ENCODE measurements around the gene CRIM1. TPM values are rescaled to one million over a fixed set of nuclear protein-coding genes. Genes with fewer than 3 reads are reported as not detected.

The CRIM1 gene
- total RNA-seq, 1 donor from 2014 or later = 41.2 TPM

DNA sequence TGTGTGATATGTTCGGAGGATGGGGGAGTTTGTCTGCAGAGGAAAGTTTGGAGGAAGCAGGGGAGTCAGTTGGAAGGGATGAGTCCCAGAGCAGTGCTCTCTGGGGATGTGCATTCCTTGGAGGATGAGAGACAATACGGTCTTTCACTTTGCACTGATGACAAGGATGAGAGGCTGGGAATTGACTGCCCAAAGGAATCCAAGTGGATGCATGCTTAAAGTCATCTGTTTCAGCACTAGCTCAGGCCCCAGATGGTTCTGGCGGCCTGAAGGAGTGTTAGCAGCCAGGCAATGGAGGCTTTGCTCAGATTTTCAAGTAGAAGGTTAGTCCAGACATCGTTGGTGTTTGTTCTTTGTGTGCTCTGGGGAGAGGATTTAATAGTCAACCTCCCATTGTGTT lies 100.2 kb downstream of the CRIM1 start:
- no peak for DNase-seq (ENCODE audit: low read depth)

DNA sequence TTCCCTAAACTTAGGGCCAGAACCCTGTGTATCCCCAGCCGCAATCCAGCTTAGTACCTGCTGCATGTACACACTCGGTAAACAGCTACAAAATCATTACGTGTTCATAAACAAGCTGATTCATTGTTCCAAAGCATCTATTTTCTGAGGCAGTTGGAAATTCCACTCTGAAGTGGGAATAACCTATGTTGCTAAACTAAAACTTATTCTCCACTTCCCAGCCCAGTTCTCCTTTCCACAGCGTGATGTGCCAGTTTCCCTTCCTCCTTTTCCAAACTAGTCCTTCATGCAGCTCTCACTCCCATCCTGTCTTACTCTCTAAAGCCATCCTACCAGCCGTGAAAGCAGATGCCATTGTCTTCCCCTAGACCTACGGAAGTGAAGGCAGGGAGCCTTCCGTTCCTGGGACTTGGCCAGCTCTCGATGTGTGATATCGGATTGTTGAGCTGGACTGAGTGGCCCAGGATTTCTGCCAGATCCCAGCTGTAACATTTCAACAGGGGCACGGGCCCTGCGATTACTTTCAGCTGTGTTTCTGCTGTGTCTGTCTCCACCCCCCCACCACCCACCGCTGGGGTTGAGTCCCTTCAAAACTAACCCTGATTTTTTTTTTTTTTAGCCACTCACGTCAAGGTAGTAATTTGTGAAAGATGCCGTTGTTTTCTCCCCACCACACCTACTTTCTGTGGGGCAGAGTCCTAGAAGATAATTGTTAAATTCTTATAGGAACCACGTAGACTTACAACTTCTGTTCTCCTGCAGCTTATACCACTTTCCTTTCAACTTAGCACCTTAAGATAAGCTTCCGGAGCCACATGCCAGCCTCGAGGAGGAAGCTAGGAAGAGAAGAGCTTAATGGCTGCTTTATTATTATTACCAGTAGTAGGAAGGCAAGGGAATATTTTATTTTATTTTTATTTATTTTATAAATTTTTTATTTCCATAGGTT lies 100.9 kb downstream of the CRIM1 start:
- peak; percentile 74 for DNase-seq (ENCODE audit: low read depth)

DNA sequence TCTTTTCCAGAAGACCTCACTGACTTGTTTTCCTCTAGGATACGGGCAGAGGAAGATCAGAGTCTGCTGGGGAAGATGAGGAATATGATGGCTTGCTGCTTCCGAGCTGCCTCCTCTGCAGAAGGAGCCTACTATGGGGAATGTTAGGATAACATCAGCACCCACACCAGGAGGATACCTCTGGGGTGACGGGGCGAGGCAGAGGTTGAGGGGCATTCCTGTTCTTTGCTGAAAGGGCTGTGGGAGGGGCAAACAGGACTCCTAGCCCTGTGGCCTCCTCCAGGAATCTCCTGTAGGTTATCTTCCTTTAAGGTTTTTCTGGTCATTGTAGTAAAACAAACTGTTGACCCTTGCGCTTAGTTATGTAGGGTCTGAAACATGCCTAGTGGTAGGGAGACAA lies 102.5 kb downstream of the CRIM1 start:
- DNase-seq (ENCODE audit: low read depth) = no peak

DNA sequence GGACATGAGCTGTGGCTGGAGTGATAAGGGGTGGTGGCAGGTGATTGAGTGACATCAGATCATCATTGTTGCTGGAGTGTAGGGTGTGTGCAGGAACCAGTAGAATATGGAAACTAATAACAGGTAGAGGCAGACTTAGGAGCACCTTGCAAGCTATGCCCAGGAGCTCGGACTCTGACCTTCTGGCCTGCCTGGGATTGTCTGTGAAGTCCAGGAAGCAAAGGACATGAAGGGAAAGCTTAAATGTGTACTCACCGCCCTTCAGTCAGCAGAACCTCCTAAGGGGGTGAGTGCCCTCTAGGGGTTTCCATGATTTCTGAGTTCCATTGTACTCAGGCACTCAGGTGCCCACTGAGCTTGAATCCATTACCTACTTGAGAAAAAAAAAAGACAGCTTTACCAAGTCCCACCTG lies 104.2 kb downstream of the CRIM1 start:
- DNase-seq (ENCODE audit: low read depth) = peak; percentile 60

DNA sequence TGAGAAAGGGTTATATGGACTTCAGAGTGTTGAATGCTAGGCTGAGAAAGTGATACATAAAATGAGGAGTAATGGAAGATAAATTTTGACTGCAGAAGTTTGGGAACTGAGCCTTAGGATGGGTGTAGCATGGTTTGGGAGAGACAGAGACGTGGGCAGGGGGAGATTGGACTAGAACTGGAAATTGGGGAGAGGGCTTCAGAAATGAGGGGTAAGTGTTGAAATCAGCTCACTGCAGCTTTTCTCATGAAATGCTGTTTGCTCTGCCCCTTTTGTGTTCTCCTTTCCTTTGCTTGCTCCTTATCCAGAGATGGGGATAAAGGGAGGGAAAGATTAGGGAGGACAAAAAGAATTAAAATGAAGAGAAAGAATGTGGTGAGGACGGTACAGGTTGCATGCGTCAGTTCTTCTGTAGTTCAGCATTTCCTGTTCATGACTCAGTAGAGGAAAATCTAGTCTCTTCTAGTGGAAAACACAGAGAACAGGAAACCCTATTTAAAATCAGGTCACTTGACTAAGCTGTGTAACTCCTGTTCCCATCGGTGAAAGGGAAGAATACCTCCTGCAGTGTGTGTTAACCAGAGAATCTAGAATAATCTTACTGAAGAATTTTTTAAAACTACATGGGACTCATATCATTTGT lies 105.6 kb downstream of the CRIM1 start:
- peak; percentile 31 for DNase-seq (ENCODE audit: low read depth)

DNA sequence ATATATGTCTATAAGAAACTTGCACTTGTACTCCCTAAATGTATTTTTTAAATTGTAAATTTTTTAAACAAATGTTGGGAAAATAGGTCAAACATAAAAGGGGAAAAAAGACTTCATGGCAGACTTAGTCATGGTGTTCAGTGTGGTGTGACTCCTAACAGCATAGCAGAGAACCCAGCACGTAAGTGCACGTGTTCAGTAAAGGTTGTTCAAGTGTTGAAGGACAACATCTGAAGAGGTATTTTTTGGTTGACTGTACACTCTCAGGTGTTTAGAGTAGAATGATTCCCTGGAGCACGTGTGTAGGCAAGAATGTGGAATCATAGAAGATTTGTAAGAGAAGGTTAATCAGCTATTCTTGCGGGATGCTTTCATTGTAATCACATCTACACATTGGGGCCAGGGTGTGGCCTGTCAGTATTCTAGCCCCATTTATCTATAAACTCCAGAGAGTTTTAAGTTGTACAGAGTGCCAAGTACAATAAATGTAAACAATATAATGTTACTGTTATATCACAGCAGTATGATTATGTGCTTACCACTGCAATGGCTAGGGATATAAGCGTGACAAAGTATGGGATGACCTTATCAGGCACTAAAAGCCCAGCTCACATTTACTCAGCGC lies 106.8 kb downstream of the CRIM1 start:
- DNase-seq (ENCODE audit: low read depth) = no peak

DNA sequence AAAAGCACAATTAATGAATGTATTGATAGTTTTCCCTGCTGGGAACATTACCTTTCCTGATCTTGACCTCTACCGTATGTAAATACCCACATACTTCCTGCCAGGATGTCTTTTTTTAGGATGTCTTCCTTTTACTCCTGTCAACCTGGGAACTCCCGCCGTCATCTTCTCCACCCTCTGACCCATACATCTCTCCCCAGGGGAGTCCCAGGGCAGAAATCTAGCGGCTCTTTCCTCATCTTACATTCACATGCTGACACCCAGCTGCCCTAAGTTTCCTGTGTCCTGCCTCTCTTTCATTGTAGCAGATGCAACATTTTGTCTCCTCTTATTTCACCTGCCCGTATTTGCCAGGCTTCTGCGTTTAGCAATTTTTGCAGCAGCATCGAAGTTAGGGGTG lies 107.8 kb downstream of the CRIM1 start:
- DNase-seq (ENCODE audit: low read depth) = no peak

DNA sequence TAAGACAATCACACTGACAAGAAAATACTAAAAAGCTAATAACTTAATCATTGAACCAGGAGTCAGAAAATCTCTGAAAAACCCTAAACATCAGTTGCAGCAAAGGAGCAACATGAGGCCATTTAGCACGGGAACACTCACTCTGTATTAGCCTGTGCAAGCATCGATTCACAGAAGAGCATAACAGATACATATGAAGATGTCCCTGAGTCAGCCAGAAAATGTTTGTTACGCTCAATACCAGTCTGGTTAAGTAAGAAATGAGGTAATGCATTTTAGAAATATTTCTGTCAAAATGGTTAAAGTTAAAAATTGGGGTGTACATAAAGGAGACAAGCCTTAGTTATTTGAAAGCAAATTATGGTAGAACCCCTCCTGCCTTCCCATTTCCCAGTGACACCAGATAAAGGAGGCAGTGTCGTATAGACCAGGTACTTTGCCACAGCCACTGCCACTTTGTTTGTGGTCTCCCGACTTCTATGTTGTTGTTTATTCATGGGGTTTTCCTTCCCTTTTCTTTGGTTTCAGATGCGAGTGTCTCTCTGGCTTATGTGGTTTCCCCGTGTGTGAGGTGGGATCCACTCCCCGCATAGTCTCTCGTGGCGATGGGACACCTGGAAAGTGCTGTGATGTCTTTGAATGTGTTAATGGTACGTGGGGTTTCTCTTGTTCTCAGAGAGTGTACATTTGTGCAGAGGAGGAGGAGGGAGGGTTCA lies 108.6 kb downstream of the CRIM1 start:
- no peak for DNase-seq (ENCODE audit: low read depth)

DNA sequence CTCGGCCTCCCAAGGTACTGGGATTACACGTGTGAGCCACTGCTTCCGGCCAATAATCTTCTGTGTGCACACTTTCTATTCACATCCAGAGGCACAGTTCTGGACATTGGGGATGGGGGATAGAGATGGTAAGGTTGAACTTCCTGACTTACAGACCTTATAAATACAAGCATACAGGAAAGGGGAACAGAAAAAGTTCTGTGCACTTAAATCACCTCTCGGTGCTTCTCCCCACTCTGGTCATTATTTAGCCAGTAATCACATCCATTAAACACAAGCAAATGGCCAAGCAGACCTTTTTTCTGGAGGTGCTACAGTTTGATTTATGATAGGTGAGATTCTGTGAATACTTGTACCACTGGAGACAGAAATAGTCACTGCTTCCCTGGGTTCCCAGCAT lies 110.6 kb downstream of the CRIM1 start:
- DNase-seq (ENCODE audit: low read depth) = no peak

DNA sequence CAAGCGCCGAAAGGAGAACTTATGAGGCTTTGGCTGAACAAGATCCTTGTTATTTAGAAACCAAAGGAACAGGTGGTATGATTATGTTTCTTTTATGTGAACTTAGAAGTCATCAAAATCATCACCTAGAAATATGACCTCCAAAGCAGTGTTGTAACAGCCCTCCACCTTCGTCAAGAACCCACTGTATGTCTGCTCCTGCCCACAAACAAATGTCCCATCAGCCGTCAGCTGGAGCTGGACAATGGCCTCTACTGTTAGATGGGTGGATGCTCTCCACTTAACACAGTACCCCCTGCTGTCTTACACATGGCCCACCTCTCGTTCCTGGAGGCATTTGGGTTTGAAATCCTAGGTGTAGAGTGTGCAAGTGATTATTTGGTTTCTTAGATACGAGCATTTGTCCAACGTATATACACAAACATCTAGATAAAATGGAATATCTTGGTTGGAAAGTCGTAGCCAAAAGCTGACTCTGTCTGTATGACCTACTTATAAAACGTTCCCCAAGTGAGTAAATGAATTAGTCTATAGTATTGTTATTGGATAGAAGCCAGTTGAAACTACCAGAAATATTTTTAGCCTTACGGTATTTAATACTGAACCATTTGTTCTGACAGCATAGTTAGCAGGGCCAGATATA lies 113.0 kb downstream of the CRIM1 start:
- DNase-seq (ENCODE audit: low read depth) = peak; percentile 50

DNA sequence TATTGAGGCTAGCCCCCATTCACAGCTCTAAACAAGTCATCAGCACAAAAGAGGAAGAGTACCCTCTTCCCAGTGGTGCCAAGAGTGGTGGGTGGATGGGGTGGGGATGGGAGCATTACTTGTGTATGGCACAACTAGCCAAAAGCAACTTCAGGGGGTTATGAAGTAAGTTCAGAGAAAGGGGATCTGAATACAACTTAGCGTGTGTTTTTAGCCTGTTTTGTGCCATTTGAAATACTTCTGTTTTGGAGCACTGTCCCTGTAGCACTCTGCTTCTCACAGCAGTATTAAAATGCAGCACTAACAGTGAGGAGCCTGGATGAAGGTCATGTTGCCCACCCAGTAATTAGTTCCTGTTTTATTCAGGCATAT lies 113.5 kb downstream of the CRIM1 start:
- no peak for DNase-seq (ENCODE audit: low read depth)

DNA sequence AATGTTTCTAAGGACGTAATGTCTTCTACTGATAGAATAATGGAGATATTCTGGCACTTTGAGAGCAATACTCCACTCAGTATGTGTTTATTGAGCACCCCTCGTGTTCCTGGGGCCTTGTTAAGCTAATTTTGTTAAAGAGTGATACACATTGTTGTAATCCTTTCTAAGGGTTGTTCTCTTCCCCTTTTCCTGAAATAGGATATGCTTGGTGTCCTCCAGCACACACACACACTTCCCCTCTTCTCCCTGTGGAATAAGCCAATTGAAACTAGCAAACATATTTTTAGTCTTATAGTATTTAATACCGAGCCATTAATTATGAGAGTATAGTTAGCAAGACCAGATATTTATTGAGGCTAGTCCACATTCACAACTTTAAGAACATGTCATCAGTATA lies 114.1 kb downstream of the CRIM1 start:
- no peak for DNase-seq (ENCODE audit: low read depth)

DNA sequence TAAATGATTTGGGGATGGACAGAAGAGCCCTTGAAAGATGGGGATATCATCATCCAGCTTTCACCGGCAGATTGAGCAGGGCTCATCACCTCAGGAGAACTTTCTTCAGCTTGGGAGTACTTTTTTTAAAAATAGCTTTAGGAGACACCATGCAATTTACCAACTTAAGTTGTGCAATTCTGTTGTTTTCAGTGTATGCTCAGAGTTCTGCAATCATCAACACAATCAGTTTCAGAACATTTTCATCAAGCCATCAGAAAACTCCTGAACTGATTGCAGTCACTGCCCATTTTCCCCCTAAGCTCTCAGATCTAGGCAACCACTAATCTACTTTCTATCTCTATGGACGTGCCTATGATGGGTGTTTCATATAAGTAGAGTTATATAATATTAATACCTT lies 117.7 kb downstream of the CRIM1 start:
- no peak for DNase-seq (ENCODE audit: low read depth)

DNA sequence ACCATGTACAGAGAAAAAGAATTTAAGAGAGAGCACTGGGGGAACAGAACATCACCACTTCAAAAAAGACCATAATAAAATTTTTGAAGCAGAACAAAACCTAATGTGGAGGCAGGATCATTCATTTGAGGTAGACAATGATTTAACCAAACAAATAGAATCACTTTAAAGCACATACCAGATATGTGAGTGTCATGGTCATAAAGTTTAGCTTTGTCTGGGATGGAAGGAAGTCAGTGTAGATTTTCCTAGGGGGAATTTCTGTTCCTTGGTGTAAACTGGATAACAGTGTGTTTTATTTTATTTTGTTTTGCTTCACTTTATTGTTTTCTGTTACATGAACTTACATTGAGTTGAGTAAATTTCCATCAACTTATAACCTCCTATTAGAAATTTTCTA lies 120.8 kb downstream of the CRIM1 start:
- DNase-seq (ENCODE audit: low read depth) = no peak

DNA sequence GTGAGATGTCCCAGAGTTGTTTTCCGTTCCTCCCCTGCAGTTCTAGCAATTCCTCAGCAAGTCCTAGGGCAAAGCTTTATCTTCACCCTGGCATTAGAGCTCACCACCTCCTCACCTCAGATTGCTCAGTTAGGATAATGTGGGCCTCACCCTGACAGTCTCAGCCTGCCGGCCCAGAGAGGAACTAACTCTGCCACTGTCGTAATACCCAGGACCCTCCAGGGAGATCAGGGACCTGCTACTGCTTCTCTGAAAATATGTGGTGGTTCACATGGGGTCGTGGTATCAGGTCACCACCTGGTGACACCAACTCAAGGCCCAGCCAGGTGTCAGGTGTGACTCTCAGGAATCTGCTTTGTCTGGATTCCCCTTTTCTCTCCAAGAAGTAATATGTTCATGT lies 121.7 kb downstream of the CRIM1 start:
- no peak for DNase-seq (ENCODE audit: low read depth)

DNA sequence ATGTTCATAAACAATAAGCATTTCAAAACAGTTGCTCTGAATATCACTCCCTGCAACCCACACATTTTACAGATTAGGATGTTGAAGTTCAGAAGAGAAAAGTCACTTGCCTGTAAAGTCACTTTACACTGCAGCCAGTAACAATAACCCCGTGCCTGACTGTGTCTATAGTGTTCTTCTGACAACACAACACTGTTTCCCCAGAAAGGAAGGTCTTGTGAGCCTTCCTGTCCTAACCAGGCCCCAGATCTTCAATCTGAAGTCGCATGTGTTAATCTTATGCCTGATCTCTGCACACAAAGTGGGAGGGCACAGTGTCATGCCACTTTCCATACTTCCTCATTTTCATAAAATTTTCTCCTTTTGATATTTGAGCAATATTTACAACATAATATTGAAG lies 122.2 kb downstream of the CRIM1 start:
- no peak for DNase-seq (ENCODE audit: low read depth)

DNA sequence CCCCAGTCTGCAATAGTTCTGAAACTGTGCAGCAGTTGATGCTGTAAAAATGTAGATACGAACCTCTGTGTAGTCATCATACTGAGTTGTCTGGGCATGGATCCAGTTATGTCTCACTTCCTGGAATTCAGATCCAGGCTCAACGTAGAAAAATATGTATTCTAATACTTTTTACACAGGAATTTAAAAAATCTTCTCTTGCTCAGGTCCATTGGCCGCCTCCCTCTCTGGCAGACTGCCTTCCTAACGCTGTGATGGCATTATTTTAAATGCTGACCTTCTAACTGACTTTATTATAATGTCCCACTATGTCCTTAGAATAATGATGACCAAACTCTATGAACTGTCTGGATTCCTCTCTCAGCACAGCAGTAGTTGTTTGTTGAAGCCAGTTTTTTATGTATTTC lies 122.8 kb downstream of the CRIM1 start:
- DNase-seq (ENCODE audit: low read depth) = peak; percentile 73

DNA sequence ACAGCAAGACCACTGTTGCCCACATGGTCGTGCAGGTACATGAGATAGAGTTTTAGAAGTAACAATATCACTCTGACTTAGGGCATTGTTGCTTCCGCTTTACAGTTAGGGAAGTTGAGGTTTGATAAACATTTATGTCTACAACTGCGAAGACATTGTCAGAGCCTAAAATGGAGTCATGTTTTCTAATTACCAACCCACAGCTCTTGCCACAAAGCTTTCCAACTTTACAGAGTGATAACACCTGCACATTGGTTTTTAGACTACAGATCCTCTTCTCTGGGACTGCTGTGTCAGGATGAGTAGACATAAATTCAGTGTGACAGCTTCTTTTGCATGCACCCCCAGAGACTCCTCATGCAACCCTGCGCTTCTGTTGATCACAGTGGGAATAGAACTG lies 123.4 kb downstream of the CRIM1 start:
- no peak for DNase-seq (ENCODE audit: low read depth)

DNA sequence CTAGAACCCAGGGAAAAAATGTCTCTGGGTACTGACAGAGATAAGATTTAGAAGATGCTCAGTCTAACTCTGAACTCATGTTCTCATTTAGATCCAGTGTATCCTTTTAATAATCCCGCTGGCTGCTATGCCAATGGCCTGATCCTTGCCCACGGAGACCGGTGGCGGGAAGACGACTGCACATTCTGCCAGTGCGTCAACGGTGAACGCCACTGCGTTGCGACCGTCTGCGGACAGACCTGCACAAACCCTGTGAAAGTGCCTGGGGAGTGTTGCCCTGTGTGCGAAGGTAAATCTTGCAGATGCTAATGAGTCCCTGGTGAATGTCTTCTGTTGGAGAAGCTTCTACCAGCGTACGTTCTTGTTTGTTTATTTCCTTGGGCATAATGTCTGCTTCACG lies 123.8 kb downstream of the CRIM1 start:
- DNase-seq (ENCODE audit: low read depth) = no peak

DNA sequence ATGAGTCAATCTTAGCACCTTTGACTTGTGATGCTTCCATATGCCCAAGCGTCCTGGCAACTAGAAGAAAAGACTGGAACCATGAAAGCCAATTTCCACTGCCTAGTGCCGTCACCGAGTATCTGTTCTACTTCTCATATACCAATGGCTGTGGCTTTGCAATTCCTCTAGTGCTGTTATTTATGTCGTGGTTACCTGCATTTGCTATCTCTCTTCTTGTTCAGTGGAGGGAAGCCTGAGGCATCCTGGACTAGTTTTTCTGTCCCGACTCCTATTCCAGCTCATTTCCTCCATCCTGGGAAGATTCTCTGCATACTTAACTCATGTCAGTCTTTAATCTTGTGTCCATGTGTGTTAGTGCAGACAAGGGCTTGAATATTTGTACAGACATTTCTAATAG lies 124.5 kb downstream of the CRIM1 start:
- DNase-seq (ENCODE audit: low read depth) = no peak

DNA sequence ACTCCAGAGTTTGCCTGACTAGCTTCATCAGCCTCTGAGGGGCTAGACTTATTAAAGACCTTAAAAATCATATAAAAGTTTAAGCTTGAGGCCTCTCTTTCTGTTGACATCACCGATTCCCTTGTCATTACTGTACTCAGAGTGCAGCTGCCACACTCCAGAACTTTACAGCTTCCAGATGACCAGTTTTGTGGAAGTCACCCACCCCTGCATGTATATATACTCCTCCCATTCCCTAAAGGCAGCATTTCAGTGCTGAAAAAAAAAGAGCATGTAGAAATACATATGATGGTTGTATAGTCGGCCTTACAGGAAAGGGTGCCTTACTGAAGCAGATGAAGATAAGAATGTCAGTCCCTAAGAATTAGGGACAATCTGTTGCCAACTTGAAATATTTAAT lies 125.1 kb downstream of the CRIM1 start:
- no peak for DNase-seq (ENCODE audit: low read depth)
